HAP-1 (cell line): ENCODE results near the gene MYRIP.
"Not testable (repeated sequence)": the region's sequence is repeated elsewhere in the genome, so short reads cannot be mapped to it uniquely, and the experiment has no call there.

Source experiments
- DNase-seq, 2 experiments: peaks; one replicate each; pipeline ENCODE4 v3.0.0-alpha.2; 2016 to 2020; ENCODE audit warnings: low spot score in 2 of 2
- H3K27me3 ChIP-seq: fragments of 250-450 bp; sonication (Bioruptor Pico); 2 replicates; pipeline ENCODE4 v1.5.1; 2020; ENCODE audit warnings: low read depth, mild to moderate bottlenecking, moderate library complexity
- H3K36me3 ChIP-seq: fragments of 250-450 bp; sonication (Bioruptor Pico); replicated peaks from 2 replicates; pipeline ENCODE4 v1.5.1; 2020; ENCODE audit warnings: mild to moderate bottlenecking
- H3K4me1 ChIP-seq: fragments of 250-450 bp; sonication (Bioruptor Pico); 2 replicates; pipeline ENCODE4 v1.5.1; 2020; ENCODE audit warnings: mild to moderate bottlenecking
- H3K4me3 ChIP-seq: fragments of 250-450 bp; sonication (Bioruptor Pico); 2 replicates; pipeline ENCODE4 v1.5.1; 2020; ENCODE audit warnings: mild to moderate bottlenecking, moderate library complexity
- H3K9me3 ChIP-seq: fragments of 250-450 bp; sonication (Bioruptor Pico); 2 replicates; pipeline ENCODE4 v1.5.1; 2020; ENCODE audit warnings: mild to moderate bottlenecking, moderate library complexity
- in situ Hi-C: fragments of 300-500 bp; cut with MboI; formaldehyde crosslinking; loops from 3 replicates; pipeline ENCODE4 v1.14.3; 2020; ENCODE audit warnings: low sequenced_read_pairs, inconsistent platforms, mixed read lengths

Gene MYRIP

GRCh38 chr3:39784922-39785321 lies 24.5 kb upstream of the MYRIP start:
- Histone ChIP-seq H3K4me3 (no peak overlapping the region), H3K27me3 (peaks cover 3% of the 10 kb centered on the region; the same call in 1 of the 2 replicates), H3K36me3 (no peaks in the 10 kb centered on the region), H3K4me1 (no peaks in the 10 kb centered on the region), H3K9me3 (no peaks in the 10 kb centered on the region)
- in situ Hi-C loops = no loop called here
- DNase-seq = no peak

GRCh38 chr3:39788128-39788883 lies 21.1 kb upstream of the MYRIP start:
- in situ Hi-C loops = no loop called here
- 0 out of 2 replicates have a peak, but pooled peaks cover 3% of the 10 kb centered on the region for H3K27me3 ChIP-seq

GRCh38 chr3:39791603-39792002 lies 17.8 kb upstream of the MYRIP start:
- no peaks in the 10 kb centered on the region; the same call in 1 of the 2 replicates for H3K4me1 ChIP-seq
- in situ Hi-C loops = no loop called here
- H3K9me3 ChIP-seq = no peaks in the 10 kb centered on the region
- no peaks in the 10 kb centered on the region for H3K27me3 ChIP-seq
- no peak for DNase-seq
- H3K36me3 ChIP-seq = no peaks in the 10 kb centered on the region
- no peak overlapping the region for H3K4me3 ChIP-seq

More at GRCh38 chr3:39788128-39788883, 21.1 kb upstream of the MYRIP start:
- Histone ChIP-seq H3K4me3 (no peak overlapping the region), H3K4me1 (no peaks in the 10 kb centered on the region), H3K36me3 (no peaks in the 10 kb centered on the region), H3K9me3 (no peaks in the 10 kb centered on the region)
- DNase-seq = no peak

- no peaks in the 10 kb centered on the region for H3K9me3 ChIP-seq
- H3K4me3 ChIP-seq = no peak overlapping the region
- in situ Hi-C loops = no loop called here
- H3K4me1 ChIP-seq = no peaks in the 10 kb centered on the region; the same call in 1 of the 2 replicates
- H3K36me3 ChIP-seq = no peaks in the 10 kb centered on the region
- no peak for DNase-seq
- H3K27me3 ChIP-seq = no peaks in the 10 kb centered on the region
Measured at GRCh38 chr3:39794880-39795279, 14.5 kb upstream of the MYRIP start.

- no peaks in the 10 kb centered on the region for H3K4me1 ChIP-seq
- no peaks in the 10 kb centered on the region for H3K27me3 ChIP-seq
- H3K4me3 ChIP-seq = no peak overlapping the region
- H3K36me3 ChIP-seq = no peaks in the 10 kb centered on the region
- in situ Hi-C loops = loop anchor here (10.0 kb wide), 1 partner anchor 374 kb away; no protein-coding TSS in a partner anchor
- DNase-seq = no peak
- H3K9me3 ChIP-seq = no peaks in the 10 kb centered on the region
Measured at GRCh38 chr3:39801216-39801615, 8.2 kb upstream of the MYRIP start.

- H3K27me3 ChIP-seq, H3K36me3 ChIP-seq: not testable (repeated sequence)
- in situ Hi-C loops = loop anchor here (10.0 kb wide), 1 partner anchor 372 kb away; no protein-coding TSS in a partner anchor
Measured at GRCh38 chr3:39802486-39802885, 6.9 kb upstream of the MYRIP start.

GRCh38 chr3:39803956-39804355 lies 5.5 kb upstream of the MYRIP start:
- no peaks in the 10 kb centered on the region for H3K9me3 ChIP-seq
- peaks cover 2% of the 10 kb centered on the region for H3K4me1 ChIP-seq
- DNase-seq = no peak
- H3K36me3 ChIP-seq = no peaks in the 10 kb centered on the region
- no peaks in the 10 kb centered on the region for H3K27me3 ChIP-seq
- in situ Hi-C loops = loop anchor here (10.0 kb wide), 1 partner anchor 371 kb away; no protein-coding TSS in a partner anchor
- no peak overlapping the region for H3K4me3 ChIP-seq

More at GRCh38 chr3:39802486-39802885, 6.9 kb upstream of the MYRIP start:
- H3K4me1 ChIP-seq, H3K9me3 ChIP-seq, H3K4me3 ChIP-seq, DNase-seq: not testable (repeated sequence)

GRCh38 chr3:39804951-39805350 lies 4.5 kb upstream of the MYRIP start:
- Histone ChIP-seq H3K9me3 (no peaks in the 10 kb centered on the region), H3K4me3 (no peak overlapping the region), H3K4me1 (peaks cover 2% of the 10 kb centered on the region), H3K36me3 (no peaks in the 10 kb centered on the region), H3K27me3 (no peaks in the 10 kb centered on the region)
- no peak for DNase-seq
- in situ Hi-C loops = loop anchor here (10.0 kb wide), 1 partner anchor 370 kb away; no protein-coding TSS in a partner anchor

GRCh38 chr3:39805650-39806049 lies 3.8 kb upstream of the MYRIP start:
- peaks cover 2% of the 10 kb centered on the region for H3K4me1 ChIP-seq
- no peak overlapping the region for H3K4me3 ChIP-seq
- no peaks in the 10 kb centered on the region for H3K9me3 ChIP-seq
- no peak for DNase-seq
- in situ Hi-C loops = loop anchor here (10.0 kb wide), 1 partner anchor 369 kb away; no protein-coding TSS in a partner anchor
- no peaks in the 10 kb centered on the region for H3K36me3 ChIP-seq
- no peaks in the 10 kb centered on the region for H3K27me3 ChIP-seq

GRCh38 chr3:39806820-39807219 lies 2.6 kb upstream of the MYRIP start:
- no peaks in the 10 kb centered on the region for H3K9me3 ChIP-seq
- no peaks in the 10 kb centered on the region for H3K36me3 ChIP-seq
- in situ Hi-C loops = loop anchor here (10.0 kb wide), 1 partner anchor 368 kb away; no protein-coding TSS in a partner anchor
- H3K27me3 ChIP-seq = no peaks in the 10 kb centered on the region
- no peak overlapping the region for H3K4me3 ChIP-seq
- peaks cover 6% of the 10 kb centered on the region for H3K4me1 ChIP-seq
- DNase-seq = no peak

GRCh38 chr3:39808467-39809180 lies 785 bp upstream of the MYRIP start:
- Histone ChIP-seq H3K27me3 (no peaks in the 10 kb centered on the region), H3K9me3 (no peaks in the 10 kb centered on the region), H3K4me3 (peak overlapping the region; percentile 43), H3K36me3 (no peaks in the 10 kb centered on the region), H3K4me1 (peaks cover 6% of the 10 kb centered on the region)
- DNase-seq = peak; percentile 36 to 58
- in situ Hi-C loops = loop anchor here (10.0 kb wide), 1 partner anchor 366 kb away; no protein-coding TSS in a partner anchor

- Histone ChIP-seq H3K9me3 (no peaks in the 10 kb centered on the region), H3K4me3 (peak overlapping the region; percentile 64), H3K36me3 (no peaks in the 10 kb centered on the region), H3K27me3 (no peaks in the 10 kb centered on the region), H3K4me1 (peaks cover 6% of the 10 kb centered on the region)
- in situ Hi-C loops = loop anchor here (10.0 kb wide), 1 partner anchor 365 kb away; no protein-coding TSS in a partner anchor
- peak in 1 of 2 experiments; percentile 60 for DNase-seq
Measured at GRCh38 chr3:39809995-39810595, 686 bp downstream of the MYRIP start.

GRCh38 chr3:39810647-39811161 lies 1.3 kb downstream of the MYRIP start:
- in situ Hi-C loops = no loop called here
- no peaks in the 10 kb centered on the region for H3K27me3 ChIP-seq
- H3K4me3 ChIP-seq = peak overlapping the region; percentile 64

More at GRCh38 chr3:39810647-39811161, 1.3 kb downstream of the MYRIP start:
- H3K4me1 ChIP-seq = peaks cover 6% of the 10 kb centered on the region
- H3K9me3 ChIP-seq = no peaks in the 10 kb centered on the region
- no peaks in the 10 kb centered on the region for H3K36me3 ChIP-seq
- DNase-seq = peak in 1 of 2 experiments; percentile 13
